Lung (tissue), 12 donors: ENCODE data around the gene PYGM. TPM values are rescaled to one million over a fixed set of nuclear protein-coding genes. Genes with fewer than 3 reads are reported as not detected.
A peak's percentile ranks its signal among the peaks of the same experiment; 100 is the strongest.

Experiments
- ATAC-seq: fragments of 200-7000 bp; cut with Tn5 transposase; one replicate; pipeline ENCODE4 v1.9.1; 2020; ENCODE audit warnings: moderate number of reproducible peaks; ENCODE audit not compliant: insufficient read depth, low FRiP score
- DNase-seq, 3 donors: peaks; one replicate each; pipeline ENCODE4 v3.0.0-alpha.2; 2013 to 2017
- H3K27ac ChIP-seq, 2 donors: one replicate each; pipeline ENCODE4 v1.5.1; 2013; ENCODE audit warnings: mild to moderate bottlenecking in 2 of 2, moderate library complexity in 2 of 2, control low read depth in 1 of 2, inconsistent platforms in 1 of 2, low read depth in 1 of 2, low read length in 1 of 2
- H3K27me3 ChIP-seq, 3 donors: one replicate each; pipeline ENCODE4 v1.5.1; 2013; ENCODE audit warnings: low read length in 2 of 3; ENCODE audit not compliant: control insufficient read depth in 3 of 3, insufficient read depth in 3 of 3
- H3K36me3 ChIP-seq, 4 donors: one replicate each; pipeline ENCODE4 v1.5.1; 2013; ENCODE audit warnings: low read length in 4 of 4, mild to moderate bottlenecking in 1 of 4, moderate library complexity in 1 of 4; ENCODE audit not compliant: control insufficient read depth in 4 of 4, insufficient read depth in 4 of 4
- H3K4me1 ChIP-seq, 5 donors: one replicate each; pipeline ENCODE4 v1.5.1; 2013; ENCODE audit warnings: low read length in 5 of 5, mild to moderate bottlenecking in 2 of 5, moderate library complexity in 1 of 5; ENCODE audit not compliant: control insufficient read depth in 5 of 5, insufficient read depth in 5 of 5
- H3K4me3 ChIP-seq: one replicate; pipeline ENCODE4 v1.5.1; 2013; ENCODE audit warnings: mild to moderate bottlenecking, control low read depth, moderate library complexity
- H3K9ac ChIP-seq, 2 donors: one replicate each; pipeline ENCODE4 v1.5.1; 2013; ENCODE audit warnings: low read length in 2 of 2, control low read depth in 1 of 2; ENCODE audit not compliant: insufficient read depth in 1 of 2
- H3K9me3 ChIP-seq, 4 donors: one replicate each; pipeline ENCODE4 v1.5.1; 2013; ENCODE audit warnings: low read length in 3 of 4, mild to moderate bottlenecking in 1 of 4, moderate library complexity in 1 of 4; ENCODE audit not compliant: control insufficient read depth in 4 of 4, insufficient read depth in 3 of 4
- CTCF ChIP-seq: IDR thresholded peaks from 2 replicates; pipeline ENCODE4 v1.5.1; 2012; ENCODE audit warnings: mild to moderate bottlenecking; ENCODE audit errors: control extremely low read depth, extremely low read depth
- whole genome bisulfite sequencing, 2 donors: extraction: QIAGEN DNeasy Blood & Tissue Kit; methylation state at CpG; one replicate each; pipeline ENCODE4 v1.1.7; 2013; 5-methylcytosine and 5-hydroxymethylcytosine counted together
- polyA plus RNA-seq, 2 donors: library from polyadenylated mRNA; stranded (reverse); fragments of 200-250 nt; gene quantifications; one replicate each; pipeline ENCODE4 v1.2.1, GENCODE V29; 2013
- total RNA-seq, 2 donors: library from RNA; depleted of rRNA in 1 of 2; stranded (reverse); fragments of >200 nt in 1 of 2; gene quantifications; one replicate each; pipeline ENCODE4 v1.2.1, GENCODE V29; 2014 to 2021
- donor health status: control.
- donor health status: control.
- donor health status: Bipolar disorder and iron deficiency.
- donor health status: healthy.
- donor health status: DM: yes; HTN: yes; CAD: no.

The PYGM gene
- total and polyA plus RNA-seq, 4 donors, result 1.2 to 3.8 (median 2.5) TPM

GRCh38 chr11:64726211-64726641, 33.5 kb downstream of the PYGM start:
- ATAC-seq (no peak), DNase-seq (peak in 1 of 3 donors; percentile 29)
- Histone ChIP-seq H3K27ac (no peak overlapping the region), H3K4me1 (peaks cover 0 to 4% (median 0%) of the 10 kb centered on the region in 5 donors), H3K36me3 (no peaks in the 10 kb centered on the region), H3K4me3 (no peak overlapping the region), H3K9ac (no peak overlapping the region), H3K27me3 (peaks cover 0 to 35% (median 12%) of the 10 kb centered on the region in 3 donors), H3K9me3 (no peaks in the 10 kb centered on the region)
- no peak for TF ChIP-seq CTCF
- 36 to 50% methylated on average over 9 of the region's 9 CpGs for WGBS, 2 donors

DNA sequence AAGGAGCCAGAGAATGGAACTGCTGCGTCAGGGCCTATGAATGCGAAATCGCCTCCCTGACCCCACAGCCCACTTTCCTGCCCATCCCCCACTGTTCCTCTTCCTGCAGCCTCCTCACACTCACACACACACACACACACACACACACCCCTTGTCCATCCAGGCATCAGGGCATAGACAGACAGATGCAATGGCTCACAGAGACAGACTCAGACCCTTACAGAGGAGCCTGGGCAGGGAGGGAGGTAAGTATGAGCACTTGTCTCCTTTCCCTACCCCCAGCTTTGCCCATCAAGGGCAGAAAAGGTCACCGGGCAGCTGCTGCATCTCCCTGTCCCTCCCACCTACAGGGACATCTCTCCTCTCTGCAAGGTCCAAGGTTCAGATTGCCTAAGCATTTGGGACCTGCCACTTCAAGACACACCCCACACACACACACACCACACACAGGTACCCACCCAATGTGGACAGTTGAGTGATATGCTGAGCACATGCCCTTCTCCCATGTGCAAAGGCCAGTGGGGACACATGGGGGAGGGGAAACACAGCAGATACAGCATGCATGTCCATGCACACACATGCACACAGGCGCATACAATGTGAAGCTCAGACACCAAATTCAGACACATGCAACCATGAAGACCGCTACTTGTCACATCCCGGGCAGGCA, 34.8 kb downstream of the PYGM start:
- WGBS, 2 donors, result 55 to 67% methylated on average over 7 of the region's 7 CpGs
- no peak overlapping the region for H3K27ac ChIP-seq
- H3K9ac ChIP-seq, result no peak overlapping the region
- TF ChIP-seq CTCF, result no peak
- H3K27me3 ChIP-seq, result peaks cover 0 to 38% (median 11%) of the 10 kb centered on the region in 3 donors
- H3K4me3 ChIP-seq, result no peak overlapping the region
- no peaks in the 10 kb centered on the region for H3K9me3 ChIP-seq
- ATAC-seq (no peak), DNase-seq (peak in 1 of 3 donors; percentile 11)
- H3K4me1 ChIP-seq, result peaks cover 0 to 4% (median 0%) of the 10 kb centered on the region in 5 donors
- H3K36me3 ChIP-seq, result no peaks in the 10 kb centered on the region

- Histone ChIP-seq H3K27me3 (peaks cover 0 to 46% (median 13%) of the 10 kb centered on the region in 3 donors), H3K9ac (no peak overlapping the region), H3K36me3 (no peaks in the 10 kb centered on the region), H3K27ac (no peak overlapping the region), H3K9me3 (no peaks in the 10 kb centered on the region), H3K4me3 (no peak overlapping the region), H3K4me1 (peaks cover 0 to 4% (median 0%) of the 10 kb centered on the region in 5 donors)
- DNase-seq (no peak), ATAC-seq (no peak)
- TF ChIP-seq CTCF, result no peak
- WGBS, 2 donors, result 59 to 67% methylated on average over 9 of the region's 9 CpGs
Measured at GRCh38 chr11:64723907-64724862, 35.6 kb downstream of the PYGM start.
